Fibroblast of lung (primary cell): ENCODE data around the gene SCYGR3. TPM values are rescaled to one million over a fixed set of nuclear protein-coding genes. Genes with fewer than 3 reads are reported as not detected.
A peak's percentile ranks its signal among the peaks of the same experiment; 100 is the strongest.

ENCODE experiments used
- DNase-seq, 2 donors: peaks; one replicate each; pipeline versions ENCODE4 v3.0.0 to v3.0.0-alpha.2; 2010; ENCODE audit warnings: low read depth in 2 of 2
- H2AFZ ChIP-seq: 2 replicates; pipeline ENCODE4 v1.5.1; 2012; ENCODE audit warnings: low read length, control low read depth, inconsistent platforms
- H3K27ac ChIP-seq: 2 replicates; pipeline ENCODE4 v1.5.1; 2011; ENCODE audit warnings: low read length, control low read depth; ENCODE audit not compliant: insufficient read depth
- H3K27me3 ChIP-seq: 2 replicates; pipeline ENCODE4 v1.5.1; 2011; ENCODE audit warnings: mild to moderate bottlenecking, low read length; ENCODE audit not compliant: control insufficient read depth, insufficient read depth
- H3K36me3 ChIP-seq: 2 replicates; pipeline ENCODE4 v1.5.1; 2011; ENCODE audit warnings: low read length; ENCODE audit not compliant: control insufficient read depth, insufficient read depth
- H3K4me1 ChIP-seq: 2 replicates; pipeline ENCODE4 v1.5.1; 2011; ENCODE audit warnings: low read length; ENCODE audit not compliant: control insufficient read depth, insufficient read depth; ENCODE audit errors: extremely low read depth
- H3K4me2 ChIP-seq: 2 replicates; pipeline ENCODE4 v1.5.1; 2011; ENCODE audit warnings: low read length, control low read depth; ENCODE audit not compliant: insufficient read depth; ENCODE audit errors: extremely low read depth
- H3K4me3 ChIP-seq, 4 experiments: fragments of 200-600 bp in 1 of 4; sonication (generic) in 1 of 4; replicated peaks in 1 of 4; 2 replicates each; pipeline ENCODE4 v1.5.1; 2011 to 2016; ENCODE audit warnings: low read length in 4 of 4, low read depth in 3 of 4, mild to moderate bottlenecking in 3 of 4, control low read depth in 2 of 4, inconsistent platforms in 1 of 4, mixed read lengths in 1 of 4; ENCODE audit not compliant: insufficient read depth in 1 of 4; ENCODE audit errors: control extremely low read depth in 1 of 4
- H3K79me2 ChIP-seq: 2 replicates; pipeline ENCODE4 v1.5.1; 2012; ENCODE audit warnings: mild to moderate bottlenecking, low read length, inconsistent platforms; ENCODE audit not compliant: control insufficient read depth, insufficient read depth
- H3K9ac ChIP-seq: 2 replicates; pipeline ENCODE4 v1.5.1; 2011; ENCODE audit warnings: mild to moderate bottlenecking, low read length, control low read depth; ENCODE audit not compliant: insufficient read depth
- H3K9me3 ChIP-seq: 2 replicates; pipeline ENCODE4 v1.5.1; 2012; ENCODE audit warnings: low read depth, low read length; ENCODE audit not compliant: control insufficient read depth, insufficient read depth
- H4K20me1 ChIP-seq: 2 replicates; pipeline ENCODE4 v1.5.1; 2011; ENCODE audit warnings: low read length; ENCODE audit not compliant: control insufficient read depth, insufficient read depth; ENCODE audit errors: extremely low read depth
- EZH2 ChIP-seq: IDR thresholded peaks from 2 replicates; pipeline ENCODE4 v1.5.1; 2012; ENCODE audit warnings: low read length, control low read depth, mild to moderate bottlenecking; ENCODE audit errors: missing control alignments
- polyA plus RNA-seq, 2 donors: library from polyadenylated mRNA; depleted of rRNA in 1 of 2; stranded (reverse) in 1 of 2; unstranded in 1 of 2; fragments of >200 nt; gene quantifications; 2 replicates each; pipeline ENCODE4 v1.2.1, GENCODE V29; 2011 to 2012; ENCODE audit warnings: missing spikeins in 1 of 2
- total RNA-seq: library from RNA; depleted of rRNA; stranded (reverse); fragments of >200 nt; gene quantifications from 2 replicates; pipeline ENCODE4 v1.2.1, GENCODE V29; 2014
- TF ChIP-seq, protein P1 (sequence below), 2 donors: IDR thresholded peaks in 1 of 2; conservative IDR thresholded peaks in 1 of 2; 1 replicate in 1 of 2; 2 replicates in 1 of 2; pipeline ENCODE4 v1.5.1; 2011 to 2012; ENCODE audit warnings: low read length in 2 of 2, control low read depth in 1 of 2, inconsistent platforms in 1 of 2, low read depth in 1 of 2, mild to moderate bottlenecking in 1 of 2

Gene SCYGR3
- total and polyA plus RNA-seq, 2 donors (not counting 1 experiment from before 2014, with no cell fraction given) = not detected

GRCh38 chr2:227576110-227576509 is 38.5 kb downstream of the SCYGR3 start:
- H3K79me2 ChIP-seq = no peaks in the 10 kb centered on the region
- no peaks in the 10 kb centered on the region for H3K9me3 ChIP-seq
- no peak for TF ChIP-seq EZH2
- TF ChIP-seq, protein P1, sequence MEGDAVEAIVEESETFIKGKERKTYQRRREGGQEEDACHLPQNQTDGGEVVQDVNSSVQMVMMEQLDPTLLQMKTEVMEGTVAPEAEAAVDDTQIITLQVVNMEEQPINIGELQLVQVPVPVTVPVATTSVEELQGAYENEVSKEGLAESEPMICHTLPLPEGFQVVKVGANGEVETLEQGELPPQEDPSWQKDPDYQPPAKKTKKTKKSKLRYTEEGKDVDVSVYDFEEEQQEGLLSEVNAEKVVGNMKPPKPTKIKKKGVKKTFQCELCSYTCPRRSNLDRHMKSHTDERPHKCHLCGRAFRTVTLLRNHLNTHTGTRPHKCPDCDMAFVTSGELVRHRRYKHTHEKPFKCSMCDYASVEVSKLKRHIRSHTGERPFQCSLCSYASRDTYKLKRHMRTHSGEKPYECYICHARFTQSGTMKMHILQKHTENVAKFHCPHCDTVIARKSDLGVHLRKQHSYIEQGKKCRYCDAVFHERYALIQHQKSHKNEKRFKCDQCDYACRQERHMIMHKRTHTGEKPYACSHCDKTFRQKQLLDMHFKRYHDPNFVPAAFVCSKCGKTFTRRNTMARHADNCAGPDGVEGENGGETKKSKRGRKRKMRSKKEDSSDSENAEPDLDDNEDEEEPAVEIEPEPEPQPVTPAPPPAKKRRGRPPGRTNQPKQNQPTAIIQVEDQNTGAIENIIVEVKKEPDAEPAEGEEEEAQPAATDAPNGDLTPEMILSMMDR (conservative IDR thresholded peaks at IDR 0.05 in 1 of 2, IDR thresholded peaks at IDR 0.05 in 1 of 2; ENCODE audit: low read depth in 1 of 2, low read length in 2 of 2) = no peak
- H4K20me1 ChIP-seq = no peaks in the 10 kb centered on the region
- no peaks in the 10 kb centered on the region for H3K27me3 ChIP-seq
- peak in 1 of 2 donors; percentile 10 for DNase-seq
- H3K4me2 ChIP-seq = no peak overlapping the region
- H2AFZ ChIP-seq = no peak overlapping the region
- H3K4me1 ChIP-seq = no peaks in the 10 kb centered on the region
- H3K27ac ChIP-seq = no peak overlapping the region
- no peaks in the 10 kb centered on the region for H3K36me3 ChIP-seq
- no peak overlapping the region for H3K9ac ChIP-seq
- no peak overlapping the region for H3K4me3 ChIP-seq

DNA sequence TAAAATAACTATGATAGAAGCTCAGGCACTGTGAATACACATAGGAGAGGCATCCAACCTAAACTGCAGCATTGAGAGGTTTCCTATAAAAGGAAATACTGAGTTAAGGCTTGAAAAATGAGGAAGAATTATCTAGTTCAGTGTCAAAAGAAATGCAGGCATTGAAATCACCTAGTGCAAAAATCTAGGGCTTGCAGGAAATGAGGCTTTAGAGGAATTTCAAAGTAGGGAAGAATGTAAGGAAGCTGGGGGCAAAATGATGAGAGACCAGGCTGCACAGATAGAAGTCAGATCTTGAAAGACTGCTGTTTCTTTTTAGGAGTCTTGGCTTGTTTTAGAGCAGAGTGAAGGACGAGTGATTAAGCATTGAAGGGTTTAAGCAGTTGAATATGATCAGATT is 44.0 kb downstream of the SCYGR3 start:
- Histone ChIP-seq H3K9me3 (no peaks in the 10 kb centered on the region), H2AFZ (no peak overlapping the region), H3K27me3 (no peaks in the 10 kb centered on the region), H3K79me2 (no peaks in the 10 kb centered on the region), H3K9ac (no peak overlapping the region), H3K4me3 (no peak overlapping the region), H3K36me3 (no peaks in the 10 kb centered on the region), H3K4me1 (no peaks in the 10 kb centered on the region), H3K27ac (no peak overlapping the region), H3K4me2 (no peak overlapping the region), H4K20me1 (no peaks in the 10 kb centered on the region)
- no peak for TF ChIP-seq EZH2
- TF ChIP-seq, protein P1 (conservative IDR thresholded peaks at IDR 0.05 in 1 of 2, IDR thresholded peaks at IDR 0.05 in 1 of 2; ENCODE audit: low read depth in 1 of 2, low read length in 2 of 2) = no peak
- DNase-seq = peak in 1 of 2 donors; percentile 18

DNA sequence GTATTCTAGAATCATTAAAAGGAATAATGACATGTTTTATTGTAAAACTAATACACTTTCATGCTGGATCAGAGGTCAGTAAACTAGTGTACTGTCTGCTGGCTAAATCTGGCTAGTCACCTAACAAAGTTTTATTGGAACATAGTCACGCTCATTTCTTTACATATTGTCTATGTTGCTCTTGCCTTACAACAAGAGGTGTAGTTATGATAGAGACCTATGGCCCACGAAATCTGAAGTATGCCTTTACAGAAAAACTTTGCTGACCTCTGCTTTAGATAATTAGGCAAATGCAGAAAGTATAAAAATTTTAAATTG is 45.8 kb downstream of the SCYGR3 start:
- Histone ChIP-seq H3K4me3 (no peak overlapping the region), H3K9ac (no peak overlapping the region), H3K79me2 (no peaks in the 10 kb centered on the region), H3K27me3 (no peaks in the 10 kb centered on the region), H3K4me1 (no peaks in the 10 kb centered on the region), H2AFZ (no peak overlapping the region), H4K20me1 (no peaks in the 10 kb centered on the region), H3K4me2 (no peak overlapping the region), H3K9me3 (no peaks in the 10 kb centered on the region), H3K27ac (no peak overlapping the region), H3K36me3 (no peaks in the 10 kb centered on the region)
- TF ChIP-seq EZH2 = no peak
- TF ChIP-seq, protein P1 (conservative IDR thresholded peaks at IDR 0.05 in 1 of 2, IDR thresholded peaks at IDR 0.05 in 1 of 2; ENCODE audit: low read depth in 1 of 2, low read length in 2 of 2) = no peak
- DNase-seq = no peak
